Right cardiac atrium (tissue), 5 donors: ENCODE data around the gene CELF5. TPM values are rescaled to one million over a fixed set of nuclear protein-coding genes. Genes with fewer than 3 reads are reported as not detected.
"Not testable (repeated sequence)": the region's sequence is repeated elsewhere in the genome, so short reads cannot be mapped to it uniquely, and the experiment has no call there.

ENCODE experiments used
- ATAC-seq, 2 donors: fragments of 200-7000 bp; cut with Tn5 transposase; one replicate each; pipeline versions ENCODE4 v1.8.0 to v1.9.1; 2020; ENCODE audit warnings: moderate library complexity in 2 of 2, mild to moderate bottlenecking in 1 of 2
- DNase-seq, 3 donors: peaks; one replicate each; pipeline ENCODE4 v3.0.0-alpha.2; 2020
- H3K27ac ChIP-seq: one replicate; pipeline ENCODE4 v1.5.1; 2013; ENCODE audit warnings: mild to moderate bottlenecking, low read length, control low read depth, moderate library complexity
- H3K27me3 ChIP-seq: one replicate; pipeline ENCODE4 v1.6.1; 2013; ENCODE audit not compliant: control insufficient read depth, insufficient read depth
- H3K4me1 ChIP-seq: one replicate; pipeline ENCODE4 v1.6.1; 2013; ENCODE audit warnings: low read length; ENCODE audit not compliant: control insufficient read depth, insufficient read depth
- H3K4me3 ChIP-seq: one replicate; pipeline ENCODE4 v1.5.1; 2013; ENCODE audit warnings: low read length, control low read depth
- H3K9me3 ChIP-seq: one replicate; pipeline ENCODE4 v1.6.1; 2013; ENCODE audit warnings: low read length; ENCODE audit not compliant: control insufficient read depth
- WGBS: extraction: QIAGEN DNeasy Blood & Tissue Kit; methylation state at CpG from one replicate; pipeline ENCODE4 v1.1.7; 2013; 5-methylcytosine and 5-hydroxymethylcytosine counted together
- intact Hi-C, 4 donors: fragments of 100-400 bp; cut with DNase I; formaldehyde crosslinking; loops; one replicate each; pipeline versions ENCODE4 v1.11.0 to v1.14.0; 2022 to 2023
- polyA plus RNA-seq: library from polyadenylated mRNA; stranded (reverse); fragments of 200-250 nt; gene quantifications from one replicate; pipeline ENCODE4 v1.2.3, GENCODE V29; 2013
- total RNA-seq, 4 donors: library from RNA; stranded (reverse); fragmentation: NEBNext Ultra II Directional; extraction: Animal tissue kit (Norgen Biotek cat#: 25700); gene quantifications; one replicate each; pipeline ENCODE4 v1.2.1, GENCODE V29; 2021
- donor health status: healthy with polysubstance abuse.
- donor health status: DM: no; HTN: yes; CAD: no.
- donor health status: DM: no; HTN: no; CAD: no.
- donor health status: DM: no; HTN: yes; CAD: no; lungs with severe emphysema.
- donor health status: DM: yes; HTN: yes; CAD: no.

Gene CELF5
- total and polyA plus RNA-seq, 5 donors = 0.14 to 0.20 TPM; not detected in 3

- WGBS = 75% methylated on average over 5 of the region's 5 CpGs
These were observed 54.3 kb downstream of the CELF5 start for GRCh38 chr19:3278749-3279148.

GRCh38 chr19:3279306-3279705, 54.8 kb downstream of the CELF5 start:
- no peak overlapping the region for H3K27ac ChIP-seq
- H3K9me3 ChIP-seq = no peaks in the 10 kb centered on the region
- no peaks in the 10 kb centered on the region for H3K27me3 ChIP-seq
- ATAC-seq (no peak), DNase-seq (no peak)
- WGBS = 65% methylated on average over 7 of the region's 7 CpGs
- no peak overlapping the region for H3K4me3 ChIP-seq
- no peaks in the 10 kb centered on the region for H3K4me1 ChIP-seq
- intact Hi-C loops = no loop called here

More at GRCh38 chr19:3278749-3279148, 54.3 kb downstream of the CELF5 start:
- DNase-seq (no peak), ATAC-seq (no peak)
- intact Hi-C loops = no loop called here
- Histone ChIP-seq H3K4me3 (no peak overlapping the region), H3K27ac (no peak overlapping the region), H3K4me1 (no peaks in the 10 kb centered on the region), H3K27me3 (no peaks in the 10 kb centered on the region), H3K9me3 (no peaks in the 10 kb centered on the region)

GRCh38 chr19:3281026-3281425, 56.6 kb downstream of the CELF5 start:
- Histone ChIP-seq H3K9me3 (no peaks in the 10 kb centered on the region), H3K4me1 (no peaks in the 10 kb centered on the region), H3K27ac (no peak overlapping the region), H3K4me3 (no peak overlapping the region), H3K27me3 (no peaks in the 10 kb centered on the region)
- ATAC-seq (no peak), DNase-seq (no peak)
- intact Hi-C loops = no loop called here
- WGBS = 79% methylated on average over 21 of the region's 21 CpGs

- H3K4me3 ChIP-seq = no peak overlapping the region
- WGBS = 75% methylated on average over 14 of the region's 14 CpGs
- DNase-seq = no peak
- ATAC-seq = no peak
- no peak overlapping the region for H3K27ac ChIP-seq
- H3K4me1 ChIP-seq = no peaks in the 10 kb centered on the region
- no peaks in the 10 kb centered on the region for H3K27me3 ChIP-seq
- intact Hi-C loops = no loop called here
- H3K9me3 ChIP-seq = no peaks in the 10 kb centered on the region
These were observed 57.7 kb downstream of the CELF5 start for GRCh38 chr19:3282155-3282554.

- 63% methylated on average over 6 of the region's 6 CpGs for WGBS
- DNase-seq (no peak), ATAC-seq (no peak)
- H3K4me1 ChIP-seq = no peaks in the 10 kb centered on the region
- intact Hi-C loops = no loop called here
- no peak overlapping the region for H3K4me3 ChIP-seq
- no peaks in the 10 kb centered on the region for H3K27me3 ChIP-seq
- no peaks in the 10 kb centered on the region for H3K9me3 ChIP-seq
- no peak overlapping the region for H3K27ac ChIP-seq
These were observed 58.1 kb downstream of the CELF5 start for GRCh38 chr19:3282564-3282963.

GRCh38 chr19:3283246-3283751, 58.8 kb downstream of the CELF5 start:
- no peak overlapping the region for H3K27ac ChIP-seq
- H3K27me3 ChIP-seq = no peaks in the 10 kb centered on the region
- ATAC-seq = no peak
- no peaks in the 10 kb centered on the region for H3K4me1 ChIP-seq
- DNase-seq = no peak
- WGBS = 72% methylated on average over 7 of the region's 7 CpGs
- no peak overlapping the region for H3K4me3 ChIP-seq
- intact Hi-C loops = no loop called here
- H3K9me3 ChIP-seq = no peaks in the 10 kb centered on the region

- Histone ChIP-seq H3K27me3 (no peaks in the 10 kb centered on the region), H3K9me3 (no peaks in the 10 kb centered on the region), H3K4me1 (no peaks in the 10 kb centered on the region), H3K4me3 (no peak overlapping the region), H3K27ac (no peak overlapping the region)
- ATAC-seq = no peak
- 61% methylated on average over 17 of the region's 17 CpGs for WGBS
- intact Hi-C loops = no loop called here
- no peak for DNase-seq
These were observed 59.6 kb downstream of the CELF5 start for GRCh38 chr19:3283886-3284657.

GRCh38 chr19:3284759-3285646, 60.5 kb downstream of the CELF5 start:
- peak; percentile 79 to 83 for ATAC-seq
- 3% methylated on average over 38 of the region's 38 CpGs for WGBS

GRCh38 chr19:3285647-3286176, 61.3 kb downstream of the CELF5 start:
- H3K4me1 ChIP-seq = no peaks in the 10 kb centered on the region
- H3K27me3 ChIP-seq = no peaks in the 10 kb centered on the region
- H3K4me3 ChIP-seq = no peak overlapping the region
- 4% methylated on average over 40 of the region's 40 CpGs for WGBS
- DNase-seq (peak in 2 of 3 donors; percentile 53 to 86), ATAC-seq (peak; percentile 43 to 60)
- H3K27ac ChIP-seq = no peak overlapping the region
- intact Hi-C loops = no loop called here
- H3K9me3 ChIP-seq = no peaks in the 10 kb centered on the region

More at GRCh38 chr19:3284759-3285646, 60.5 kb downstream of the CELF5 start:
- Histone ChIP-seq H3K4me1 (no peaks in the 10 kb centered on the region), H3K4me3 (peak overlapping the region; percentile 6), H3K9me3 (no peaks in the 10 kb centered on the region), H3K27me3 (no peaks in the 10 kb centered on the region), H3K27ac (no peak overlapping the region)
- intact Hi-C loops = no loop called here
- DNase-seq = peak; percentile 80 to 93 (median 89)

- H3K27ac ChIP-seq = no peak overlapping the region
- DNase-seq (no peak), ATAC-seq (no peak)
- no peak overlapping the region for H3K4me3 ChIP-seq
- 48% methylated on average over 11 of the region's 11 CpGs for WGBS
- H3K4me1 ChIP-seq = no peaks in the 10 kb centered on the region
- intact Hi-C loops = no loop called here
- H3K27me3 ChIP-seq = no peaks in the 10 kb centered on the region
- H3K9me3 ChIP-seq = no peaks in the 10 kb centered on the region
These were observed 63.4 kb downstream of the CELF5 start for GRCh38 chr19:3287814-3288213.

GRCh38 chr19:3288437-3288836, 64.0 kb downstream of the CELF5 start:
- DNase-seq, H3K4me1 ChIP-seq, H3K9me3 ChIP-seq, H3K27me3 ChIP-seq, H3K27ac ChIP-seq, ATAC-seq, intact Hi-C loops, H3K4me3 ChIP-seq: not testable (repeated sequence)
- WGBS = 87% methylated on average over 5 of the region's 5 CpGs
